ENCODE results near the gene TAPT1. TPM values are rescaled to one million over a fixed set of nuclear protein-coding genes. Genes with fewer than 3 reads are reported as not detected.

Gene TAPT1
- total RNA-seq, 1 donor from 2014 or later = 72.8 TPM

DNA sequence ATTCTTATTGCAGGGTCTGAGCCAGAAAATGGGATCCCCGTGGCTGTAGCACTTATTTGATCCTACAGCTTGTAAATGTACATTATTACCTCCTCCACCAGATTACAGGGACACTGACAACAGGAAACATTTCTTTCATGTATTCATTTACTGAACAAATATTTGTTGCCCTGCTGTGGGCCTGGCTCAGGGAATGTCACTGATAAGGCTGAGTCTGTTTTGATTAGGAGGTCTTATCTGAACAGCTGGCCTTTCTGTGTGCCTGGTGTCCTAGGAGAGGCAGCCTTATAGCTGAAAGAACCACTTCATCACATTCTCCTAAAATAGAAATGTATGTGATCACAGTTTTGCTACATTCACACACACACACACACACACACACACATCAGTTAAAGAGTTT lies 96.9 kb downstream of the TAPT1 start:
- TF ChIP-seq, protein P1, sequence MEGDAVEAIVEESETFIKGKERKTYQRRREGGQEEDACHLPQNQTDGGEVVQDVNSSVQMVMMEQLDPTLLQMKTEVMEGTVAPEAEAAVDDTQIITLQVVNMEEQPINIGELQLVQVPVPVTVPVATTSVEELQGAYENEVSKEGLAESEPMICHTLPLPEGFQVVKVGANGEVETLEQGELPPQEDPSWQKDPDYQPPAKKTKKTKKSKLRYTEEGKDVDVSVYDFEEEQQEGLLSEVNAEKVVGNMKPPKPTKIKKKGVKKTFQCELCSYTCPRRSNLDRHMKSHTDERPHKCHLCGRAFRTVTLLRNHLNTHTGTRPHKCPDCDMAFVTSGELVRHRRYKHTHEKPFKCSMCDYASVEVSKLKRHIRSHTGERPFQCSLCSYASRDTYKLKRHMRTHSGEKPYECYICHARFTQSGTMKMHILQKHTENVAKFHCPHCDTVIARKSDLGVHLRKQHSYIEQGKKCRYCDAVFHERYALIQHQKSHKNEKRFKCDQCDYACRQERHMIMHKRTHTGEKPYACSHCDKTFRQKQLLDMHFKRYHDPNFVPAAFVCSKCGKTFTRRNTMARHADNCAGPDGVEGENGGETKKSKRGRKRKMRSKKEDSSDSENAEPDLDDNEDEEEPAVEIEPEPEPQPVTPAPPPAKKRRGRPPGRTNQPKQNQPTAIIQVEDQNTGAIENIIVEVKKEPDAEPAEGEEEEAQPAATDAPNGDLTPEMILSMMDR (IDR thresholded peaks at IDR 0.05) = no peak
- Histone ChIP-seq H3K4me1 (no peaks in the 10 kb centered on the region), H3K4me3 (no peak overlapping the region), H3K27me3 (ENCODE audit: low read depth) (no peaks in the 10 kb centered on the region), H3K9me3 (no peaks in the 10 kb centered on the region), H3K27ac (no peak overlapping the region), H3K36me3 (no peaks in the 10 kb centered on the region)
- DNase-seq (no peak), ATAC-seq (no peak)
- intact Hi-C loops (cut with DNase I) = no loop called here

DNA sequence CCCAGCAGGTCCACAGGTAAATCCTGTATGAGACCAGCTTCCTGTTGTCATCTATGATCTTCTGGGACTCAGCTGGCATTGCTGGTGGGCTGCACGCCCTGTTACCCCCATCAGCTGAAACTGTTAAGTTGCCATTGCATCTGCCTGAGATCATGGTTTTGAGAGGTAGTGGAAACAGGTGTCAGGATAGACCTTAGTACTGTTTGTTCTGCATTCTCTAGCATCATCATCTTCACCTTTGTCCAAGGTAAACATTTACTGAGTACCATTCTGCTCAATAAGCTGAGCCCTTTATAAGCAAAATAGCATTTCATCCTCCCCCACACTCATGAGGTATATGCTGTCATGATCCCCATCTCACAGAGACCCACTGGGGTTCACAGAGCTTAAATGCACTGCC lies 99.6 kb downstream of the TAPT1 start:
- H3K27ac ChIP-seq = no peak overlapping the region
- intact Hi-C loops (cut with DNase I) = no loop called here
- TF ChIP-seq, protein P1 (IDR thresholded peaks at IDR 0.05) = no peak
- no peaks in the 10 kb centered on the region for H3K36me3 ChIP-seq
- no peak for DNase-seq
- no peaks in the 10 kb centered on the region for H3K4me1 ChIP-seq
- no peaks in the 10 kb centered on the region for H3K9me3 ChIP-seq
- no peaks in the 10 kb centered on the region for H3K27me3 ChIP-seq (ENCODE audit: low read depth)
- no peak overlapping the region for H3K4me3 ChIP-seq
- no peak for ATAC-seq

DNA sequence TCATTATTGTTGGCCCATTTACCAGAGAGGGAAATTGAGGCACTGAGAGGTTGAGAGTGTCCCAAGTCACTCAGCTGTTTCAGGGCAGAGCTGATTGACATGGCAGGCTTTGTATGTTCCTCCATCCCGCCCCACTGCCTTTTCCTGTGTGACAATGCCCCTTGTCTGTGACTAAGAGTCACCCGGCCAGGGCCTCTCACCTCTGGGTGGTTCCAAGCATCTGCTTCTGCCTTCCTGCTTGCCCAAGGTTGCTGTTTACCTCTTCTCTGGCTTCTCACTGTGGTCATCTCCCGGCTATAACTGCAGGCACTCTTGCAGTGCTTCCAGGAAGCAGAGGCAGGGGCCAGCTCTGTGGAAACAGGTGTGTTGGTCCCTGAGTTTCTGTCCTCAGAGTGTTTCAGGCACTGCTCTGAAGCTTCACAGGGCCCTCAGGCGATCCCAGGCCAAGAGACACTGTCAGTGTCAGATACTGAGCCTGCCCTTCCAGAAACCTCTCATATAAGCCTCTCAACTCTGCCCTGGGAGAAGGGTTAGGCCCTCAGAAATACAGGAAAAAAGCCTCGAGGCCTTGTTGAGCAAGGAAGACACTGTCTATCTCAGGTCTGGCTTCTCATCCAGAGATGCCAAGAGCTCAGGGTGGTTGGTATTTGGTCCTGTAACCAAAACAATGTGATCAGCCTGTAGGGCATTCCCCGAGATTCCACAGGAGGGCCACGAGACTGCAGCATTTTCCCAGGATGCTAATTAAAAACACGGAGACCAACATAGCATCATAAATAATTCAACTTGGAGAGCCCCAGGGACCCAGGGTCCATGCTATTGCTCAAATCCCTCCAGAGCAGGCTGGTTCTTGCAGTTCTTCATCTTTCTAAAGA lies 100.5 kb downstream of the TAPT1 start:
- ATAC-seq = no peak
- intact Hi-C loops (cut with DNase I) = no loop called here
- Histone ChIP-seq H3K27me3 (ENCODE audit: low read depth) (no peaks in the 10 kb centered on the region), H3K4me1 (no peaks in the 10 kb centered on the region), H3K36me3 (no peaks in the 10 kb centered on the region), H3K27ac (no peak overlapping the region), H3K4me3 (no peak overlapping the region), H3K9me3 (no peaks in the 10 kb centered on the region)
- TF ChIP-seq, protein P1 (IDR thresholded peaks at IDR 0.05) = no peak
- no peak for DNase-seq

DNA sequence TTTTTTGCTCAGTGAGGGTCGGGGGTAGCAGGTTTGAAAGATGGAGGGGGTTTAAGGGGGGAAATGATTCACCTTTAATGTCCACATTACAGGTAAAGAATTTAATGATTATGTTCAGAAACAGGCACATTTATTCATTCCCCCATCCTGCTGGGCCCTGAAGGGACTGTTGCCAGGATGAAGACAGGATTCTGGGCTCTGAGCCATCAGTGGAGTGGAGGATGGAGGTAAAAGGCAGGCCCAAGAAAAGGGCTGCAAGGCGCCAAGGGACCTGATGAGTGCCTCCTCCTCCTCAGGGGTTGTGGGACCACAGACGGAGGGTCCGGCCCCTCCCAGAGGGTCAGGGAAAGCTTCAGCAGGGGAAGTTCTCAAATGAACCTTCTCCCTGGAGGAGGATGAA lies 102.0 kb downstream of the TAPT1 start:
- Histone ChIP-seq H3K4me1 (no peaks in the 10 kb centered on the region), H3K9me3 (no peaks in the 10 kb centered on the region), H3K36me3 (no peaks in the 10 kb centered on the region), H3K4me3 (no peak overlapping the region), H3K27ac (no peak overlapping the region), H3K27me3 (ENCODE audit: low read depth) (no peaks in the 10 kb centered on the region)
- ATAC-seq (no peak), DNase-seq (no peak)
- intact Hi-C loops (cut with DNase I) = no loop called here
- TF ChIP-seq, protein P1 (IDR thresholded peaks at IDR 0.05) = no peak

DNA sequence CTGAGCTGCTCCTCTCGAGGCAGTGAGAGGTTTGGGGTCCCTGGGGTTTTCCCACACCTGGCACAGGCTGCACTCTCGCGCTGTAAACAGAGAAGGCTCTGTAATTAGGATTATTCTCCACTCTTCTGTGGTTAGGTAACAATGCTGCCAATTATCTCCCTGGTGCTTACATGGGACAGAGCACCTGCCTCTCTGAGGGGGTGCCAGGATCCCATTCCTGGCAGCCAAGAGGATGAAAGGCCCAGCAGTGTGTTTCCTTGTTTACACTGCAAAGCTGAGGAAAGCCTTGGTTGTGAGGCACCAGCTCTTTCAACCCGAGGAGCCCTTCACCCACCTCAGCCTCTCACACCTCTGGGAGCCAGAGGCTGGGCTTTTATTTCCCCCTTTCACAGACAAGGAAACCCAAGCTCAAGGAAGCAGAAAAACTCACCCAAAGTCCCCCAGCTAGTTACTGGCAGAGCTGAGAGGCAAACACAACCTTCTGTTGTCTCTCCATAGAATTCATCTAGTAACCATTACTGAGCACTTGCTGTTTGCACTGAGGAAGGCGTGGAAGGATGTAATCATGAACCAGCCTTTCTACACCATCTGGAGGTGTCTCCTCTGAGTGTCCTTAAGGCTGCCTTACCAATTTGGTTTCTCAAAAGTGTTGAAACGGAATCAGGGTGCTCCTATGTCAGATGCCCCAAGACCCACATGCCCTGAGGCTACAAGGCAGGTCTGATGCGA lies 102.8 kb downstream of the TAPT1 start:
- intact Hi-C loops (cut with DNase I) = no loop called here

More for the DNA sequence above, 102.8 kb downstream of the TAPT1 start:
- ATAC-seq = no peak
- TF ChIP-seq, protein P1 (IDR thresholded peaks at IDR 0.05) = no peak
- H3K27ac ChIP-seq = no peak overlapping the region
- H3K36me3 ChIP-seq = no peaks in the 10 kb centered on the region
- no peak overlapping the region for H3K4me3 ChIP-seq
- H3K27me3 ChIP-seq (ENCODE audit: low read depth) = no peaks in the 10 kb centered on the region
- no peaks in the 10 kb centered on the region for H3K9me3 ChIP-seq
- no peaks in the 10 kb centered on the region for H3K4me1 ChIP-seq
- no peak for DNase-seq

All from lower lobe of right lung (tissue), 2 donors.